Fibroblast of pulmonary artery (primary cell): ENCODE data around the gene TRIM44.

ENCODE experiments used
- DNase-seq: peaks from one replicate; pipeline ENCODE4 v3.0.0-alpha.2; 2010; ENCODE audit warnings: low read depth
- H3K4me3 ChIP-seq: replicated peaks from 2 replicates; pipeline ENCODE4 v1.5.1; 2011; ENCODE audit warnings: low read depth, mild to moderate bottlenecking, control low read depth, low read length, moderate library complexity
- TF ChIP-seq, protein P1 (sequence below): IDR thresholded peaks from 2 replicates; pipeline ENCODE4 v1.5.1; 2011; ENCODE audit warnings: mild to moderate bottlenecking, control low read depth, low read length, inconsistent platforms; ENCODE audit errors: missing control alignments

Gene TRIM44

GRCh38 chr11:35864131-35864530 is 201.6 kb downstream of the TRIM44 start:
- no peak overlapping the region for H3K4me3 ChIP-seq
- DNase-seq = no peak

DNA sequence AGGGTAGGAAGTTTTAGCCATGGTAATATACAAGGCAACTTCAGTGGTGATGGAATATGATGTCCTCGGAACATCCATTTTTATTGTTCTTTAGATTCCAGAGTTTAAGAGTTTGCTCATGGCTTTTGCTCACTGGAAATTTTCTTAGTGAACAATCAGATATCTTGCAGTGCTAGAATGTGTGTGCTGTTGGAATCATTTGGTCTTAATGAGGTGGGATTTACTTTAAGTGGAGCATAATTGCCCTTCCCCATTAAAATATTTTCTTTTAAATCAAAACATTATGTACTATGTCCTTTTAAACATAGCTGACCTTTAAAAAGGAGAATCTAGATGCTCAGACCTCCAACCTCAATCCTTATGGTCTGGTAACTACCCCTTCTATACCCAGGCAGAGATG is 204.0 kb downstream of the TRIM44 start:
- TF ChIP-seq, protein P1, sequence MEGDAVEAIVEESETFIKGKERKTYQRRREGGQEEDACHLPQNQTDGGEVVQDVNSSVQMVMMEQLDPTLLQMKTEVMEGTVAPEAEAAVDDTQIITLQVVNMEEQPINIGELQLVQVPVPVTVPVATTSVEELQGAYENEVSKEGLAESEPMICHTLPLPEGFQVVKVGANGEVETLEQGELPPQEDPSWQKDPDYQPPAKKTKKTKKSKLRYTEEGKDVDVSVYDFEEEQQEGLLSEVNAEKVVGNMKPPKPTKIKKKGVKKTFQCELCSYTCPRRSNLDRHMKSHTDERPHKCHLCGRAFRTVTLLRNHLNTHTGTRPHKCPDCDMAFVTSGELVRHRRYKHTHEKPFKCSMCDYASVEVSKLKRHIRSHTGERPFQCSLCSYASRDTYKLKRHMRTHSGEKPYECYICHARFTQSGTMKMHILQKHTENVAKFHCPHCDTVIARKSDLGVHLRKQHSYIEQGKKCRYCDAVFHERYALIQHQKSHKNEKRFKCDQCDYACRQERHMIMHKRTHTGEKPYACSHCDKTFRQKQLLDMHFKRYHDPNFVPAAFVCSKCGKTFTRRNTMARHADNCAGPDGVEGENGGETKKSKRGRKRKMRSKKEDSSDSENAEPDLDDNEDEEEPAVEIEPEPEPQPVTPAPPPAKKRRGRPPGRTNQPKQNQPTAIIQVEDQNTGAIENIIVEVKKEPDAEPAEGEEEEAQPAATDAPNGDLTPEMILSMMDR = no peak
- no peak for DNase-seq

More at GRCh38 chr11:35864131-35864530, 201.6 kb downstream of the TRIM44 start:
- TF ChIP-seq, protein P1 = no peak

More for the DNA sequence above, 204.0 kb downstream of the TRIM44 start:
- H3K4me3 ChIP-seq = no peak overlapping the region
